ENCODE measurements around the gene KCNT2.

KCNT2 gene

DNA sequence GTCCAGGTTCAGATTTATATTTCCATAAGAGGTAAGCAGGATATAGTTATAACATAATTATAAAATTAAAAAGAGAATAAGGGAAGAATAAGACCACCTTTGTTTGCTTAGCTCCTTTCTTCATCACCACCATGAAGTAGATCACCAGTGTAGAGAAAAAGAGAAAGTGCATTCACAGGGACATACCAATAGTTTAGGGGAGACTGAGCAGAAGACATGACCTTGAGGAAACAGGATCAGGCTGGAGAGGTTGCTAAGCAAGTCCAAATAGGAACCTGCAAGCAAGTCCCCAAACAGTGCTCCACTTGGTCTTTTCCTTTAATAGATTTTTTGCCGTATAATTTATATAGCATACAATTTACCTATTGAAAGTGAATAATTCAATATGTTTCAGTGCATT is 63.0 kb downstream of the KCNT2 start:
- Histone ChIP-seq H3K4me3 (ENCODE audit: low read depth, low read length) (no peak overlapping the region), H3K27ac (no peak overlapping the region), H3K27me3 (replicated peaks) (no peaks in the 10 kb centered on the region), H3K36me3 (replicated peaks) (no peaks in the 10 kb centered on the region)
- TF ChIP-seq CTCF (IDR thresholded peaks at IDR 0.05; ENCODE audit: low read depth, low read length, missing control alignments) = no peak
- in situ Hi-C loops (cut with HindIII; ENCODE audit: low pct_ligation_motif_present, low sequenced_read_pairs) = no loop called here
- DNase-seq = no peak

- Histone ChIP-seq H3K4me3 (ENCODE audit: low read depth, low read length) (no peak overlapping the region), H3K27ac (no peak overlapping the region), H3K36me3 (replicated peaks) (no peaks in the 10 kb centered on the region), H3K27me3 (replicated peaks) (no peaks in the 10 kb centered on the region)
- DNase-seq = no peak
- in situ Hi-C loops (cut with HindIII; ENCODE audit: low pct_ligation_motif_present, low sequenced_read_pairs) = no loop called here
- no peak for TF ChIP-seq CTCF (IDR thresholded peaks at IDR 0.05; ENCODE audit: low read depth, low read length, missing control alignments)
These were observed 63.6 kb downstream of the KCNT2 start for GRCh38 chr1:196544617-196545016.

DNA sequence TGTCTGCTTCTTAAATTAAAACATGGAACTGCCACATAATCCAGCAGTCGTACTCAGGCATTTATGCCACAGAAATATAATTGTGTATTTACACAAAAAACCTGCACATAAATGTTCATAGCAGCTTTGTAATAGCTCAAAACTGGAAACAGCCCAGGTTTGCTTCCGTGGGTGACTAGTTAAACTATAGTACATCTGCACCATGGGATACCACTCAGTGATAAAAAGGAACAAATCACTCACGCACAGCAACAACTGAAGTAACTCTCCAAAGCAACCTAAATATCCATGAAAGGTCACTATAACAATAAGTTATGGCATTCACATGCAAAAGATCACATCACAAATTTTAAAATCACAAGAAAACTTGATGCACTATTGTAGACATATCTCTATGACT is 64.4 kb downstream of the KCNT2 start:
- H3K27ac ChIP-seq = no peak overlapping the region
- in situ Hi-C loops (cut with HindIII; ENCODE audit: low pct_ligation_motif_present, low sequenced_read_pairs) = no loop called here
- H3K27me3 ChIP-seq (replicated peaks) = no peaks in the 10 kb centered on the region
- no peaks in the 10 kb centered on the region for H3K36me3 ChIP-seq (replicated peaks)
- DNase-seq = no peak
- no peak overlapping the region for H3K4me3 ChIP-seq (ENCODE audit: low read depth, low read length)
- no peak for TF ChIP-seq CTCF (IDR thresholded peaks at IDR 0.05; ENCODE audit: low read depth, low read length, missing control alignments)

- H3K27me3 ChIP-seq (replicated peaks) = no peaks in the 10 kb centered on the region
- DNase-seq = no peak
- in situ Hi-C loops (cut with HindIII; ENCODE audit: low pct_ligation_motif_present, low sequenced_read_pairs) = no loop called here
- H3K36me3 ChIP-seq (replicated peaks) = no peaks in the 10 kb centered on the region
- H3K27ac ChIP-seq = no peak overlapping the region
- H3K4me3 ChIP-seq (ENCODE audit: low read depth, low read length) = no peak overlapping the region
- TF ChIP-seq CTCF (IDR thresholded peaks at IDR 0.05; ENCODE audit: low read depth, low read length, missing control alignments) = no peak
These were observed 69.8 kb downstream of the KCNT2 start for GRCh38 chr1:196538473-196538872.

- Histone ChIP-seq H3K27ac (no peak overlapping the region), H3K27me3 (replicated peaks) (no peaks in the 10 kb centered on the region), H3K4me3 (ENCODE audit: low read depth, low read length) (no peak overlapping the region), H3K36me3 (replicated peaks) (no peaks in the 10 kb centered on the region)
- in situ Hi-C loops (cut with HindIII; ENCODE audit: low pct_ligation_motif_present, low sequenced_read_pairs) = no loop called here
- DNase-seq = peak; percentile 50
- TF ChIP-seq CTCF (IDR thresholded peaks at IDR 0.05; ENCODE audit: low read depth, low read length, missing control alignments) = no peak
These were observed 72.5 kb downstream of the KCNT2 start for GRCh38 chr1:196535727-196536126.

DNA sequence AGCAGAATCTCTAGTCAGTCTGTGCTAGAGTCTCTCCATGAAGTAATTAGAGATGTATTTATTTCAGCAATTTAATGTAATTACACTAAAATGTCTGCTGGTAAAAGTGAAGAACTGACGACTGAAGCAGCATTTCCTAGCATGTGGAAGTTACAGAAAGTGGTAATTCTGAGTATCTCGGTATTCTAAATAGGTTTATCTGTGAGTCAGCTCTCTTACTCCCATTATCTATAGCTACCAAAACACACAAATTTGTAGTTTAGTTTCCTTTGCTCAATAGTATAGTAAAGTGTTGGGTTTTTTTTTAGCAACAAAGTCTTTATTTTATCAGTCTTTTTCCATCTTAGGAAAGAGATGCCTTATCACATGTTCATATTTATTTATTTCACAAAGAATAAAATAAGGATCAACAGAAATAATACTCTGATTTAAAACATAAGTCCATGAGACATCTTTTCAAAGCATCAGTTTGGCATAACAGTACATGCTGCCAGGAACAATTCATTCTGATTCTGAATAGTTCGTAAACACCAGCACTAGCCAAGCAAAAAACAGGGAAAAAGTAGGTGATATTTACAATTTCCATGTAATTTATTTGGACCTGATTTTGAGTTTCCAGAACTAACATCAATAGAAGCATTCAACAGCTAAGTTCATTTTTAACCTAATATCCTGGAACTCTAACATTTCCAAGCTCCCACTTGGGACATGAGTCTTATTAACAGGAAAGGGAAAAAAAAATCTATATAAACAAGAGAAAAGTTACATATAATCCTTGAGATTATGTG is 76.3 kb downstream of the KCNT2 start:
- H3K27ac ChIP-seq = no peak overlapping the region
- no peaks in the 10 kb centered on the region for H3K27me3 ChIP-seq (replicated peaks)
- no peak for TF ChIP-seq CTCF (IDR thresholded peaks at IDR 0.05; ENCODE audit: low read depth, low read length, missing control alignments)
- H3K4me3 ChIP-seq (ENCODE audit: low read depth, low read length) = no peak overlapping the region
- no peaks in the 10 kb centered on the region for H3K36me3 ChIP-seq (replicated peaks)
- no peak for DNase-seq
- in situ Hi-C loops (cut with HindIII; ENCODE audit: low pct_ligation_motif_present, low sequenced_read_pairs) = no loop called here

All from brain microvascular endothelial cell (primary cell).